Ammon's horn (tissue), 1 donor: ENCODE data around the gene DIPK1C.

Experiments used
- DNase-seq: peaks from one replicate; pipeline ENCODE4 v3.0.0-alpha.2; 2016; ENCODE audit warnings: low spot score

DIPK1C gene

GRCh38 chr18:74420481-74420880 is 36.6 kb downstream of the DIPK1C start:
- no peak for DNase-seq

GRCh38 chr18:74419761-74420160 is 37.3 kb downstream of the DIPK1C start:
- no peak for DNase-seq

- no peak for DNase-seq
Observed at GRCh38 chr18:74418023-74418422, 39.1 kb downstream of the DIPK1C start.

- DNase-seq: no peak
Observed at GRCh38 chr18:74416124-74416523, 41.0 kb downstream of the DIPK1C start.

GRCh38 chr18:74414953-74415515 is 42.1 kb downstream of the DIPK1C start:
- DNase-seq: no peak

- DNase-seq: no peak
Observed at GRCh38 chr18:74413836-74414235, 43.3 kb downstream of the DIPK1C start.

GRCh38 chr18:74412116-74412880 is 44.8 kb downstream of the DIPK1C start:
- DNase-seq: peak; percentile 90

- no peak for DNase-seq
Observed at GRCh38 chr18:74411475-74411874, 45.6 kb downstream of the DIPK1C start.

- no peak for DNase-seq
Observed at GRCh38 chr18:74410441-74410992, 46.6 kb downstream of the DIPK1C start.

- DNase-seq: no peak
Observed at GRCh38 chr18:74407888-74408287, 49.2 kb downstream of the DIPK1C start.

- no peak for DNase-seq
Observed at GRCh38 chr18:74402806-74403433, 54.2 kb downstream of the DIPK1C start.

GRCh38 chr18:74400813-74401212 is 56.3 kb downstream of the DIPK1C start:
- DNase-seq: no peak

GRCh38 chr18:74399091-74399887 is 57.8 kb downstream of the DIPK1C start:
- DNase-seq: no peak

GRCh38 chr18:74397572-74397971 is 59.5 kb downstream of the DIPK1C start:
- no peak for DNase-seq

- DNase-seq: no peak
Observed at GRCh38 chr18:74396171-74397169, 60.6 kb downstream of the DIPK1C start.

- DNase-seq: no peak
Observed at GRCh38 chr18:74395648-74396154, 61.4 kb downstream of the DIPK1C start.

- no peak for DNase-seq
Observed at GRCh38 chr18:74395006-74395405, 62.1 kb downstream of the DIPK1C start.

GRCh38 chr18:74392323-74392722 is 64.8 kb downstream of the DIPK1C start:
- peak; percentile 14 for DNase-seq

- DNase-seq: no peak
Observed at GRCh38 chr18:74390900-74391299, 66.2 kb downstream of the DIPK1C start.

- DNase-seq: no peak
Observed at GRCh38 chr18:74389991-74390390, 67.1 kb downstream of the DIPK1C start.
